ENCODE results near the gene SFXN1.

Gene SFXN1

GRCh38 chr5:175484322-175484721 lies 6.0 kb downstream of the SFXN1 start:
- DNase-seq (ENCODE audit: low read depth in 2 of 2) = no peak
- H3K4me3 ChIP-seq (replicated peaks in 1 of 2; ENCODE audit: low read depth in 2 of 2, low read length in 2 of 2) = no peak overlapping the region
- TF ChIP-seq CTCF (IDR thresholded peaks at IDR 0.05; ENCODE audit: low read depth, low read length) = no peak

GRCh38 chr5:175484829-175485228 lies 6.5 kb downstream of the SFXN1 start:
- DNase-seq (ENCODE audit: low read depth in 2 of 2) = no peak
- no peak overlapping the region for H3K4me3 ChIP-seq (replicated peaks in 1 of 2; ENCODE audit: low read depth in 2 of 2, low read length in 2 of 2)
- no peak for TF ChIP-seq CTCF (IDR thresholded peaks at IDR 0.05; ENCODE audit: low read depth, low read length)

GRCh38 chr5:175485631-175486030 lies 7.3 kb downstream of the SFXN1 start:
- TF ChIP-seq CTCF (IDR thresholded peaks at IDR 0.05; ENCODE audit: low read depth, low read length) = no peak
- no peak overlapping the region for H3K4me3 ChIP-seq (replicated peaks in 1 of 2; ENCODE audit: low read depth in 2 of 2, low read length in 2 of 2)
- no peak for DNase-seq (ENCODE audit: low read depth in 2 of 2)

- H3K4me3 ChIP-seq (replicated peaks in 1 of 2; ENCODE audit: low read depth in 2 of 2, low read length in 2 of 2) = no peak overlapping the region
- no peak for TF ChIP-seq CTCF (IDR thresholded peaks at IDR 0.05; ENCODE audit: low read depth, low read length)
- no peak for DNase-seq (ENCODE audit: low read depth in 2 of 2)
Measured at GRCh38 chr5:175487514-175488222, 9.3 kb downstream of the SFXN1 start.

GRCh38 chr5:175489693-175490443 lies 11.5 kb downstream of the SFXN1 start:
- DNase-seq (ENCODE audit: low read depth in 2 of 2) = no peak
- no peak overlapping the region for H3K4me3 ChIP-seq (replicated peaks in 1 of 2; ENCODE audit: low read depth in 2 of 2, low read length in 2 of 2)
- TF ChIP-seq CTCF (IDR thresholded peaks at IDR 0.05; ENCODE audit: low read depth, low read length) = no peak

GRCh38 chr5:175491223-175491622 lies 12.9 kb downstream of the SFXN1 start:
- no peak overlapping the region for H3K4me3 ChIP-seq (replicated peaks in 1 of 2; ENCODE audit: low read depth in 2 of 2, low read length in 2 of 2)
- no peak for DNase-seq (ENCODE audit: low read depth in 2 of 2)

More at GRCh38 chr5:175491223-175491622, 12.9 kb downstream of the SFXN1 start:
- no peak for TF ChIP-seq CTCF (IDR thresholded peaks at IDR 0.05; ENCODE audit: low read depth, low read length)
